ENCODE results near the gene PPP1R1C. TPM values are rescaled to one million over a fixed set of nuclear protein-coding genes. Genes with fewer than 3 reads are reported as not detected.

The PPP1R1C gene
- total RNA-seq, 2 donors from 2014 or later, result 5.9 to 9.1 TPM

- H3K4me1 ChIP-seq (replicated peaks), result no peaks in the 10 kb centered on the region
- no peaks in the 10 kb centered on the region for H3K27me3 ChIP-seq (replicated peaks; ENCODE audit: insufficient read depth)
- WGBS, result 23% methylated on average over 5 of the region's 5 CpGs
- no peaks in the 10 kb centered on the region for H3K9me3 ChIP-seq
- intact Hi-C loops (cut with DNase I), result loop anchor here (2.0 to 5.0 kb wide), 2 partner anchors 185 to 334 kb away; partner anchors contain the start of gene ITPRID2
- DNase-seq (ENCODE audit: low spot score), result no peak
- no peaks in the 10 kb centered on the region for H3K36me3 ChIP-seq
- no peak overlapping the region for H3K27ac ChIP-seq
- TF ChIP-seq POLR2AphosphoS5 (IDR thresholded peaks at IDR 0.05) (no peak), CTCF (IDR thresholded peaks at IDR 0.05) (no peak), POLR2A (IDR thresholded peaks at IDR 0.05) (no peak)
- H3K4me3 ChIP-seq, result no peak overlapping the region
Measured at GRCh38 chr2:182077023-182077422, 91.4 kb downstream of the PPP1R1C start.

GRCh38 chr2:182077448-182078142, 91.9 kb downstream of the PPP1R1C start:
- DNase-seq (ENCODE audit: low spot score), result peak; percentile 50
- no peaks in the 10 kb centered on the region for H3K4me1 ChIP-seq (replicated peaks)
- peak; percentile 48 for TF ChIP-seq POLR2AphosphoS5 (IDR thresholded peaks at IDR 0.05)
- TF ChIP-seq POLR2A (IDR thresholded peaks at IDR 0.05), result no peak
- TF ChIP-seq CTCF (IDR thresholded peaks at IDR 0.05), result peak; percentile 46 to 68 (median 62)
- no peaks in the 10 kb centered on the region for H3K9me3 ChIP-seq
- H3K27me3 ChIP-seq (replicated peaks; ENCODE audit: insufficient read depth), result no peaks in the 10 kb centered on the region
- intact Hi-C loops (cut with DNase I), result loop anchor here (2.0 to 5.0 kb wide), 2 partner anchors 185 to 335 kb away; partner anchors contain the start of gene ITPRID2
- H3K36me3 ChIP-seq, result no peaks in the 10 kb centered on the region
- WGBS, result 48% methylated on average over 11 of the region's 11 CpGs
- H3K27ac ChIP-seq, result no peak overlapping the region
- H3K4me3 ChIP-seq, result no peak overlapping the region

- H3K27ac ChIP-seq, result no peak overlapping the region
- no peaks in the 10 kb centered on the region for H3K9me3 ChIP-seq
- H3K4me3 ChIP-seq, result no peak overlapping the region
- WGBS, result 38% methylated on average over 3 of the region's 3 CpGs
- no peak for DNase-seq (ENCODE audit: low spot score)
- no peaks in the 10 kb centered on the region for H3K36me3 ChIP-seq
- no peak for TF ChIP-seq CTCF (IDR thresholded peaks at IDR 0.05)
- TF ChIP-seq POLR2AphosphoS5 (IDR thresholded peaks at IDR 0.05), result no peak
- no peak for TF ChIP-seq POLR2A (IDR thresholded peaks at IDR 0.05)
- intact Hi-C loops (cut with DNase I), result loop anchor here (5.0 kb wide), 1 partner anchor 187 kb away; the partner anchor contains the start of gene ITPRID2
- no peaks in the 10 kb centered on the region for H3K27me3 ChIP-seq (replicated peaks; ENCODE audit: insufficient read depth)
- no peaks in the 10 kb centered on the region for H3K4me1 ChIP-seq (replicated peaks)
Measured at GRCh38 chr2:182078988-182079602, 93.4 kb downstream of the PPP1R1C start.

GRCh38 chr2:182080493-182080892, 94.8 kb downstream of the PPP1R1C start:
- H3K9me3 ChIP-seq, result no peaks in the 10 kb centered on the region
- TF ChIP-seq POLR2AphosphoS5 (IDR thresholded peaks at IDR 0.05) (no peak), CTCF (IDR thresholded peaks at IDR 0.05) (no peak), POLR2A (IDR thresholded peaks at IDR 0.05) (no peak)
- WGBS, result 88% methylated on average over 2 of the region's 2 CpGs
- intact Hi-C loops (cut with DNase I), result no loop called here
- DNase-seq (ENCODE audit: low spot score), result no peak
- no peaks in the 10 kb centered on the region for H3K36me3 ChIP-seq
- H3K4me3 ChIP-seq, result no peak overlapping the region
- H3K27me3 ChIP-seq (replicated peaks; ENCODE audit: insufficient read depth), result no peaks in the 10 kb centered on the region
- H3K27ac ChIP-seq, result no peak overlapping the region
- no peaks in the 10 kb centered on the region for H3K4me1 ChIP-seq (replicated peaks)

Measured in prostate gland (tissue), 2 donors.